Ascending aorta (tissue), 2 donors: Measurements from ENCODE around the gene RAD51B. TPM values are rescaled to one million over a fixed set of nuclear protein-coding genes. Genes with fewer than 3 reads are reported as not detected.

Source experiments
- DNase-seq, 2 donors: peaks; one replicate each; pipeline ENCODE4 v3.0.0-alpha.2; 2019; ENCODE audit warnings: low spot score in 2 of 2
- H3K27ac ChIP-seq, 2 donors: fragments of 200-600 bp; sonication (generic); one replicate each; pipeline ENCODE4 v1.5.1; 2016 to 2017; ENCODE audit warnings: mild to moderate bottlenecking in 1 of 2
- H3K27me3 ChIP-seq: fragments of 200-600 bp; sonication (generic); one replicate; pipeline ENCODE4 v1.5.1; 2017
- H3K36me3 ChIP-seq, 2 donors: fragments of 200-600 bp; sonication (generic); one replicate each; pipeline ENCODE4 v1.5.1; 2016
- H3K4me1 ChIP-seq, 2 donors: fragments of 200-600 bp; sonication (generic); one replicate each; pipeline ENCODE4 v1.5.1; 2016 to 2017; ENCODE audit warnings: mild to moderate bottlenecking in 1 of 2
- H3K4me3 ChIP-seq, 2 donors: fragments of 200-600 bp; sonication (generic); one replicate each; pipeline ENCODE4 v1.5.1; 2016 to 2017; ENCODE audit warnings: mild to moderate bottlenecking in 1 of 2
- H3K9me3 ChIP-seq, 2 donors: fragments of 200-600 bp; sonication (generic); one replicate each; pipeline ENCODE4 v1.5.1; 2016
- intact Hi-C: fragments of 100-400 bp; cut with DNase I; formaldehyde crosslinking; loops from one replicate; pipeline ENCODE4 v1.15.1; 2023
- total RNA-seq: library from RNA; depleted of rRNA; stranded (reverse); fragments of >200 nt; gene quantifications from one replicate; pipeline ENCODE4 v1.1.0, GENCODE V29; 2016
- TF ChIP-seq, protein P1 (sequence below), 3 experiments: fragments of 200-600 bp in 2 of 3; fragments of 450-650 bp in 1 of 3; sonication (generic) in 2 of 3; IDR thresholded peaks; one replicate each; pipeline ENCODE4 v1.5.1; 2016 to 2019; ENCODE audit warnings: antibody characterized with exemption in 3 of 3, mild to moderate bottlenecking in 1 of 3, moderate library complexity in 1 of 3

RAD51B gene
- total RNA-seq, 1 donor from 2014 or later, result not detected

DNA sequence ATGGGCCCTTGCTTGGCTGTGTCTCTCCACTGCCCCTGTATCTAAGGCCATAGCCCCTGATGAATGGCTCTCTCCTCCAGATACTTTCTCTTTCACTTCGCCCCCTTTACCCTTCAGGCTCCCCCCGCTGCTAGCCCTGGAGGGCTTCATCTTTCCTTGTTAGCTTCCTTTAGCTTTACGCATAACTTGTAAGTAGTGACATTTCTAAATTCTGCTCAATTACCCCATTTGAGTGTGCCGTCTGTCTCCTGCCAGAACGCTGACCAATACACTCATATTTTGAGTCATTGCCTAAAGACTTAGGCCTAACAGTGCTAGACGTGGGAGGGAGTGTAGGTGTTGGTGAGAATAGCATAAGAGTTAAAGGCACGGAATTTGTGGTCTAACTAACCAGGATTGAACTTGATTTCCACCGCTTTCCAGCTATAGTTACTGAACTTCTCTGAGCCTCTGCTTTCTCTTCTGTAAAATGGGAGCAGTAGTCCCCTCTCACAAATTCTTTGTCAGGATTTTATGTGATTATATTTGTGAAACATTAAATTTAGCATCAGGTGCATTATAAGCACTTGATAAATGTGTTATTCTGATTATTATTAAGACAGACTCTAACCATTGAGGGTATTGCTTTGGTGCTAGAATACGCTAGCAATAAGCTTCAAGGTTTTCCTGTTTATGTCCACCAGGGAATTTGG lies 844.0 kb downstream of the RAD51B start:
- Histone ChIP-seq H3K27ac (peak overlapping the region in 1 of 2 donors; percentile 36), H3K9me3 (no peaks in the 10 kb centered on the region), H3K4me3 (no peak overlapping the region), H3K36me3 (no peaks in the 10 kb centered on the region), H3K27me3 (no peaks in the 10 kb centered on the region), H3K4me1 (peaks cover 8 to 55% of the 10 kb centered on the region in 2 donors)
- TF ChIP-seq, protein P1, sequence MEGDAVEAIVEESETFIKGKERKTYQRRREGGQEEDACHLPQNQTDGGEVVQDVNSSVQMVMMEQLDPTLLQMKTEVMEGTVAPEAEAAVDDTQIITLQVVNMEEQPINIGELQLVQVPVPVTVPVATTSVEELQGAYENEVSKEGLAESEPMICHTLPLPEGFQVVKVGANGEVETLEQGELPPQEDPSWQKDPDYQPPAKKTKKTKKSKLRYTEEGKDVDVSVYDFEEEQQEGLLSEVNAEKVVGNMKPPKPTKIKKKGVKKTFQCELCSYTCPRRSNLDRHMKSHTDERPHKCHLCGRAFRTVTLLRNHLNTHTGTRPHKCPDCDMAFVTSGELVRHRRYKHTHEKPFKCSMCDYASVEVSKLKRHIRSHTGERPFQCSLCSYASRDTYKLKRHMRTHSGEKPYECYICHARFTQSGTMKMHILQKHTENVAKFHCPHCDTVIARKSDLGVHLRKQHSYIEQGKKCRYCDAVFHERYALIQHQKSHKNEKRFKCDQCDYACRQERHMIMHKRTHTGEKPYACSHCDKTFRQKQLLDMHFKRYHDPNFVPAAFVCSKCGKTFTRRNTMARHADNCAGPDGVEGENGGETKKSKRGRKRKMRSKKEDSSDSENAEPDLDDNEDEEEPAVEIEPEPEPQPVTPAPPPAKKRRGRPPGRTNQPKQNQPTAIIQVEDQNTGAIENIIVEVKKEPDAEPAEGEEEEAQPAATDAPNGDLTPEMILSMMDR (IDR thresholded peaks at IDR 0.05), result no peak
- peak in 1 of 2 donors; percentile 62 for DNase-seq
- intact Hi-C loops, result no loop called here

DNA sequence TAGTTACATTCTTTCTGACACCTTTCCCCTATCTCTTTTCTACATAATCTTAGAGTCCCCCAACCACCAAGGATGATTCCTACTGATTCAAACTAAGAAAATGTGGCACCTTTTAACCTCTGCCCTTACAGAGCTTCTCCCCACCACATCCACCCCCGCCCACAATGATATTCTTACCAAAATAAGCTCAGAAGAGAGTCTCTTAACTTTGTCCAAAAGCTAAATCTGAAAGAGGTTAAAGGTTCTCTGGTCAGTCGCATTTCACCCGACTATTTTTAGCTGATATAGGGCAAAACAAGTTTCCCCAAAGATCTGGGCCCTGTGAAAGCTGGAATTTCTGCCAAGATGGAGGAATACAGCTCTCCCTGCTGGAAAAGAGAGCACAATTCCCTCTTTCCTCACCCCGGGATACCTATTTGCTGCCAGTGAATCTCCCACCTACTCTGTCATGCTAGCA lies 844.7 kb downstream of the RAD51B start:
- intact Hi-C loops, result no loop called here
- TF ChIP-seq, protein P1 (IDR thresholded peaks at IDR 0.05), result no peak
- H3K9me3 ChIP-seq, result no peaks in the 10 kb centered on the region
- H3K27ac ChIP-seq, result peak overlapping the region; percentile 63
- peak in 1 of 2 donors; percentile 41 for DNase-seq
- no peaks in the 10 kb centered on the region for H3K36me3 ChIP-seq
- no peaks in the 10 kb centered on the region for H3K27me3 ChIP-seq
- H3K4me1 ChIP-seq, result peaks cover 11 to 53% of the 10 kb centered on the region in 2 donors
- no peak overlapping the region for H3K4me3 ChIP-seq

DNA sequence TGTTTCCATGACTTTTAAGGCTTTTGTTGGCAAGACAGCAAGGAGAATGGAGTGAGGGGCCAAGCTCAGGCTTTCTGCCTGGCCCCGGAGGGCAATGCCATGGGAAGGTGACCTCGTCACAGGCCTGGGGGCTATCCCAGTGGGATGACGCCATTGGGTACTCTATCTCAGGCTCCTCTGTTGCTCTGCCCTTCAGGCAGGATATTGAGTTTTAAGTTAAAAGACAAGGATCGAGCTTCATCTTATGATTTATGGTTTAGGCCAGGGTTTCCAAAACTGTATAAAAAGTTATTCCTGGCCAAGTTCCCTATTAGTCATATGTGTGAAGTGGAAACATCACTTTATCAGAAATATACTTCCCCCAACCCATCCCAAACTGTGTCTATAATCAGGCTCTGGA lies 845.6 kb downstream of the RAD51B start:
- Histone ChIP-seq H3K4me1 (peaks cover 11 to 57% of the 10 kb centered on the region in 2 donors), H3K4me3 (no peak overlapping the region), H3K9me3 (no peaks in the 10 kb centered on the region), H3K36me3 (no peaks in the 10 kb centered on the region), H3K27me3 (no peaks in the 10 kb centered on the region), H3K27ac (peak overlapping the region; percentile 63)
- TF ChIP-seq, protein P1 (IDR thresholded peaks at IDR 0.05), result no peak
- DNase-seq, result peak in 1 of 2 donors; percentile 59
- intact Hi-C loops, result no loop called here

DNA sequence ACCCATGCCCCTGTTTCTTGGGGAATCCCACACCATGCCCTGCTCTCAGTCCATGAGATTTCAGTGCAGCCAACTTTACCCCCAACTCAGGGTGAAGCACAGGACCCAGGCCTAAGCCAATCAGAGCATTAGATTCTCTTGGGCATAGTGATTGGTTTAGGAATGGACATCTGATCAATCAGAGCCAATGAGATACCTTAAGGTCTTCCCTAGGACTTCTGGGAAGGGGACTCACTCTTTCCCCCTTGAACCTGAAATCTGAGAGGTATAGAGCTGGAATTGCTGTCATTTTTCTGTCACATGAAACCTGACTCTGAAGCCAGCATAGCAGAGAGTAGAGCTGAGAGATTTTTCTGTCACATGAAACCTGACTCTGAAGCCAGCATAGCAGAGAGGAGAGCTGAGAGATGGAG lies 846.2 kb downstream of the RAD51B start:
- Histone ChIP-seq H3K9me3 (no peaks in the 10 kb centered on the region), H3K27ac (peak overlapping the region; percentile 63), H3K27me3 (no peaks in the 10 kb centered on the region), H3K36me3 (no peaks in the 10 kb centered on the region), H3K4me1 (peaks cover 11 to 58% of the 10 kb centered on the region in 2 donors), H3K4me3 (no peak overlapping the region)
- TF ChIP-seq, protein P1 (IDR thresholded peaks at IDR 0.05), result no peak
- intact Hi-C loops, result no loop called here
- DNase-seq, result no peak

DNA sequence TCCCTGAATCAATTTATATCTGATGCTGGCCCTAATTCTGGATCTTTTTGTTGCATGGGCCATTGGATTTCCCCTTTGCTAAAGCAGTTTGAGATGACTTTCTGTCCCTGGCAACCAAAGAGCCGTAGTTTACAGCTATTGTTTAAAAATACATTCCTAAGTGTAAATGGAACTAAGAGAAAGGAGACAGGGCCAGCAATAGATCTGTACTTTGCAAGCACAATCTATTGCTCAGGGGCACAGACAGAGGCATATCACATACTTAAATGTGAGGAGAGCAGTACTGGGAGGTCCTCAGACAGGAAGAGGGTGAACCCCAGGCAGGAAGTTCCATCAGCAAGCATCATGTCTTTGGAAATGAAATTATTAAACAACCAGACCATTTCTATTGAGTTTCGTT lies 846.7 kb downstream of the RAD51B start:
- H3K36me3 ChIP-seq, result no peaks in the 10 kb centered on the region
- peak in 1 of 2 donors; percentile 33 for DNase-seq
- TF ChIP-seq, protein P1 (IDR thresholded peaks at IDR 0.05), result no peak
- no peaks in the 10 kb centered on the region for H3K27me3 ChIP-seq
- H3K4me1 ChIP-seq, result peaks cover 11 to 61% of the 10 kb centered on the region in 2 donors
- intact Hi-C loops, result no loop called here
- no peak overlapping the region for H3K4me3 ChIP-seq
- no peaks in the 10 kb centered on the region for H3K9me3 ChIP-seq
- H3K27ac ChIP-seq, result peak overlapping the region; percentile 63
